Activated naive CD8-positive, alpha-beta T cell (primary cell): Measurements from ENCODE around the gene CDC20B.
A peak's percentile ranks its signal among the peaks of the same experiment; 100 is the strongest.
"Not testable (repeated sequence)": the region's sequence is repeated elsewhere in the genome, so short reads cannot be mapped to it uniquely, and the experiment has no call there.

Source experiments
- H3K27ac Mint-ChIP-seq: one replicate; pipeline ENCODE4 v1.8.0; 2021; ENCODE audit warnings: mixed read lengths
- H3K27me3 Mint-ChIP-seq: one replicate; pipeline ENCODE4 v1.8.0; 2021; ENCODE audit warnings: mixed read lengths
- H3K36me3 Mint-ChIP-seq: one replicate; pipeline ENCODE4 v1.8.0; 2021; ENCODE audit warnings: mixed read lengths
- H3K4me1 Mint-ChIP-seq: one replicate; pipeline ENCODE4 v1.8.0; 2021; ENCODE audit warnings: low read depth, mixed read lengths
- H3K4me3 Mint-ChIP-seq: one replicate; pipeline ENCODE4 v1.8.0; 2021; ENCODE audit warnings: mild to moderate bottlenecking, mixed read lengths
- H3K9me3 Mint-ChIP-seq: one replicate; pipeline ENCODE4 v1.8.0; 2021; ENCODE audit warnings: low read depth, mixed read lengths

CDC20B gene

GRCh38 chr5:55101556-55102276 is 71.3 kb downstream of the CDC20B start:
- peak overlapping the region; percentile 86 for H3K27ac Mint-ChIP-seq
- H3K27me3 Mint-ChIP-seq: no peaks in the 10 kb centered on the region
- H3K4me1 Mint-ChIP-seq: peaks cover 90% of the 10 kb centered on the region
- H3K4me3 Mint-ChIP-seq: peak overlapping the region; percentile 82
- H3K36me3 Mint-ChIP-seq: peaks cover 25% of the 10 kb centered on the region
- H3K9me3 Mint-ChIP-seq: peaks cover 5% of the 10 kb centered on the region

- H3K9me3 Mint-ChIP-seq, H3K27me3 Mint-ChIP-seq: not testable (repeated sequence)
- H3K4me3 Mint-ChIP-seq: peak overlapping the region; percentile 82
- peak overlapping the region; percentile 41 for H3K27ac Mint-ChIP-seq
- peaks cover 92% of the 10 kb centered on the region for H3K4me1 Mint-ChIP-seq
- peaks cover 28% of the 10 kb centered on the region for H3K36me3 Mint-ChIP-seq
Observed at GRCh38 chr5:55101148-55101547, 71.8 kb downstream of the CDC20B start.

- Mint-ChIP-seq H3K9me3 (peaks cover 5% of the 10 kb centered on the region), H3K36me3 (peaks cover 28% of the 10 kb centered on the region), H3K27me3 (no peaks in the 10 kb centered on the region), H3K27ac (peak overlapping the region; percentile 62), H3K4me1 (peaks cover 86% of the 10 kb centered on the region), H3K4me3 (peak overlapping the region; percentile 15)
Observed at GRCh38 chr5:55096861-55097260, 76.1 kb downstream of the CDC20B start.

DNA sequence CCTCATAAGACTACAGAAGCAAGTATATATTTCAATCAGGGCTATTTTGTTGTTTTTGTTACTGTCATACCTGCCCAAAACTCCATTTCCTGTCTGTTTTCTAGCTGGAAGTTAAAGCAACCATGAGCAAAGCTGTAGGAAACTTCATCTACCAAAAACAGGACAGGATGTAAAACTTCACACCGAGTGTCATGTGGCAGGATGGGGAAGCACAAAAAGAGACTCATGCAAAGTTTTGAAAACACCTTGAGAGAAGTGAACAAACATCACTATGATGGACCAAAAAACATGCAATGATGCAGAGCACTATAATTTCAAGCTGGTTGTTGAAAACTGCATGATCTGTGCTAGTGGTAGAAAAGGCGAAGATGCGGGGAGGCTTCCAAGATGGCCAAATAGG is 76.8 kb downstream of the CDC20B start:
- peak overlapping the region; percentile 61 for H3K4me3 Mint-ChIP-seq
- H3K27ac Mint-ChIP-seq: peak overlapping the region; percentile 62
- peaks cover 80% of the 10 kb centered on the region for H3K4me1 Mint-ChIP-seq
- H3K36me3 Mint-ChIP-seq: peaks cover 28% of the 10 kb centered on the region
- peaks cover 5% of the 10 kb centered on the region for H3K9me3 Mint-ChIP-seq
- H3K27me3 Mint-ChIP-seq: no peaks in the 10 kb centered on the region

- not testable (repeated sequence) for H3K4me3 Mint-ChIP-seq, H3K9me3 Mint-ChIP-seq, H3K36me3 Mint-ChIP-seq, H3K27me3 Mint-ChIP-seq, H3K27ac Mint-ChIP-seq
- H3K4me1 Mint-ChIP-seq: peaks cover 36% of the 10 kb centered on the region
Observed at GRCh38 chr5:55091011-55091410, 82.0 kb downstream of the CDC20B start.

- H3K27me3 Mint-ChIP-seq, H3K27ac Mint-ChIP-seq, H3K36me3 Mint-ChIP-seq, H3K4me3 Mint-ChIP-seq, H3K9me3 Mint-ChIP-seq: not testable (repeated sequence)
- peaks cover 23% of the 10 kb centered on the region for H3K4me1 Mint-ChIP-seq
Observed at GRCh38 chr5:55089301-55089700, 83.7 kb downstream of the CDC20B start.

DNA sequence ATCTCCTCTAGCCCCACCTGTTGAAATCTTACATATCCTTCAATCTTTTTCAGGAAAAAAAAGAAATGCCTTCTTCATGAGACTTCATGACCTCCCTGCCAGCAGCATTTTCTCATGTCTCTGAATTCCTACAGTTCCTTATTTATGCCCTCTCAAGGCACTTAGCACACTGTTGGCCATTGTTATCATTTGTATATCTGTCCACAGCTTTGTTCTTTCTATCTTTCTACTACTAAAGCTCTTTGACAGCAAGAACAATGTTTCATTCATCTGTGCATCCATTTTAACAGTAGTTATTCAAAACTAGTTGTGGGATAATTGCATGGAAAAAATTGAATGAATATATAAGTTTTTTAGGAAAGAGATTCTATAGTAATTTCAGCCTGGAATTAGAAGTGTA is 91.4 kb downstream of the CDC20B start:
- H3K27me3 Mint-ChIP-seq: no peaks in the 10 kb centered on the region
- H3K4me3 Mint-ChIP-seq: no peak overlapping the region
- H3K4me1 Mint-ChIP-seq: peaks cover 12% of the 10 kb centered on the region
- no peak overlapping the region for H3K27ac Mint-ChIP-seq
- peaks cover 8% of the 10 kb centered on the region for H3K36me3 Mint-ChIP-seq
- H3K9me3 Mint-ChIP-seq: no peaks in the 10 kb centered on the region

DNA sequence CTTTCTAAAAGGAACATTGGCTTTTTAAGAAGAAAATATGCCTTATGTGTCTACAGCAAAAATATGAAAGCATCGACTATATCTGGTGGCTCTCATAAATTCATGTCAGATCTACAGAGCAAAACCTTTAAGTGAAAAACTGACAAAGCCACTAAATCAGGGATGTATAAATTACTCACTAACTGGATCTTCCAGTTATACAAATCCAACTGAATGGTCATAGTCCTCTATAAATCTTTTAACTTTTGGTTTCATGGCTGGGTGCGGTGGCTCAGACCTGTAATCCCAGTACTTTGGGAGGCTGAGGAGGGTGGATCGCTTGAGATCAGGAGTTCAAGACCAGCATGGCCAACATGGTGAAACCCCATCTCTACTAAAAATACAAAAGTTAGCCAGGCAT is 99.8 kb downstream of the CDC20B start:
- peaks cover 2% of the 10 kb centered on the region for H3K36me3 Mint-ChIP-seq
- peak overlapping the region; percentile 61 for H3K4me3 Mint-ChIP-seq
- peaks cover 47% of the 10 kb centered on the region for H3K4me1 Mint-ChIP-seq
- H3K27ac Mint-ChIP-seq: peak overlapping the region; percentile 78
- H3K27me3 Mint-ChIP-seq: no peaks in the 10 kb centered on the region
- H3K9me3 Mint-ChIP-seq: no peaks in the 10 kb centered on the region

DNA sequence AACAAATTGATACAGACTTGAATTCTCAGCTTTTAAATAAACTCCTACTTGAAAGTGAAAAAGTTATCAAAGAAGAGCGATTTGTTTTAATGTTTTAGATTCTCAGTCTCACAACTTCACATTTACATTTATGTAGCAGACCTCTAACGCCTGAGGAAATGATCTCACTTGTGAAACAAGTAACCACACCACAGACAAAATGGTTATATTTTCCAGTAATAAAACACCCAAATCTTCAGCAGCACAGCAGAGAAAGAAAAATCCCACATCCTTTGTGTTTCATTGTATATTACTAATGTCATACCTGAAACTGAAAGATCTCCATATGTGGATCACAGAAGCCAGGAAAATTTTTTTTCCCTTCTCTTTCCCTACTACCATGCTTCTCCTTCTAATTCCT is 100.3 kb downstream of the CDC20B start:
- Mint-ChIP-seq H3K27me3 (no peaks in the 10 kb centered on the region), H3K9me3 (no peaks in the 10 kb centered on the region), H3K4me1 (peaks cover 47% of the 10 kb centered on the region), H3K36me3 (peaks cover 2% of the 10 kb centered on the region), H3K27ac (peak overlapping the region; percentile 78), H3K4me3 (peak overlapping the region; percentile 61)

DNA sequence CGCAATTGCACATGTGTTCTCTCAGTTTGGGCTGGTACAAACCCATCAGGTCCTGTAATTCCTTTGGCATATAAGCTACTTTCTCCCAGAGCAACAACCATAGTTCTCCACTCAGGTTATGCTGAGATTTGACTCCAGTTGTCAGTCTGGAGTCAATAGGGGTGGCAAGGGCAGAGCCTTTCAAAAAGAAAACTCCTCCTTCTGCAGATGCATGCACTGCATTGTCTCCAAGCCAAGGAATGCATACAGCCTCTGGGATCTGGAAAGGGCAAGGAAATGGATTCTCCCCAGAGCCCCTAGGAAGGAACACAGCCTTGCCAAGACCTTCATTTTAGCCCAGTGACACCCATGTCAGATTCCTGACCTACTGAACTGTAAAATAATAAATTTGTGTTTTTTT is 101.6 kb downstream of the CDC20B start:
- Mint-ChIP-seq H3K9me3 (no peaks in the 10 kb centered on the region), H3K27ac (no peak overlapping the region), H3K4me1 (peaks cover 58% of the 10 kb centered on the region)

DNA sequence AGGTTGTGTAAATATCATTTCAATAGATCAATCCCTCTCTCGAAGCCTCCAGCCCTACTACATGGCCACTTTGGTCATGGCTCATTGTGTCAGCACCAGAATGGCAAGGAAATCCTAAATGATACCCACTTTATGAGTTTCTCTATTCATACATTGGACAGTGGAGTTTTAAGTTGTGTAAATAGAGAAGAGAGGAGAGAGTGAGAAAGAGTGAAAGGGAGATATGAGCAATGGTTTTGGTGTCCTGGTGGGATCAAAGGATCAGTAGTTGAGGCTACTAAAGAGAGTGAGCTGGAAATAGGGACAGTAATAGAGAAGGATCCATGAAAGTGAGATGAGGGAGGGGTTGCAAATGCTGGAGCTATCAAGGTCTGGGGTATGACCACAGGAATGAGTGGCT is 102.0 kb downstream of the CDC20B start:
- peaks cover 62% of the 10 kb centered on the region for H3K4me1 Mint-ChIP-seq

More for the DNA sequence above, 101.6 kb downstream of the CDC20B start:
- Mint-ChIP-seq H3K36me3 (peaks cover 2% of the 10 kb centered on the region), H3K27me3 (no peaks in the 10 kb centered on the region), H3K4me3 (no peak overlapping the region)

GRCh38 chr5:55066277-55066676 is 106.7 kb downstream of the CDC20B start:
- Mint-ChIP-seq H3K27ac (no peak overlapping the region), H3K9me3 (no peaks in the 10 kb centered on the region), H3K4me3 (no peak overlapping the region), H3K4me1 (peaks cover 64% of the 10 kb centered on the region), H3K36me3 (peaks cover 2% of the 10 kb centered on the region), H3K27me3 (no peaks in the 10 kb centered on the region)

More for the DNA sequence above, 102.0 kb downstream of the CDC20B start:
- Mint-ChIP-seq H3K27me3 (no peaks in the 10 kb centered on the region), H3K9me3 (no peaks in the 10 kb centered on the region), H3K27ac (no peak overlapping the region), H3K36me3 (peaks cover 2% of the 10 kb centered on the region), H3K4me3 (peak overlapping the region; percentile 14)

DNA sequence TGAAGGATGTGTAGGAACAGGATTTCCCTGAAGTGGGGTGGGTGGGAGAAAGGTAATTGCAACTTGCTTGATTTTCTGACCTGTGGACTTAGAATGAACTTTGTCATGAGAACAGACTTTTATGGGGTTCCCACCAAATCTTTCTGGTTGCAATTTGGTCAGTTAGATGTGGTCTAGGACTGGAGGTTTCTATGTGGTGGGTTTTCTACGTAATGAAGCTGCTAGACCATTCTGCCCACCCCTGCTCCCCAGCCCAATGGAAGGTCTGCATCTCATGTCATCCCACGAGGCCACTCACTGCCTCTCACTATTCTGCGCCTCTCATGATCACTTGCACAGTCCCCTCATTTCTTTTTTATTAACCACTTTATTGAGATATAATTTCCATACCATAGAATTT is 108.5 kb downstream of the CDC20B start:
- Mint-ChIP-seq H3K27ac (no peak overlapping the region), H3K4me3 (no peak overlapping the region), H3K36me3 (no peaks in the 10 kb centered on the region), H3K4me1 (peaks cover 62% of the 10 kb centered on the region), H3K27me3 (no peaks in the 10 kb centered on the region), H3K9me3 (peaks cover 5% of the 10 kb centered on the region)

GRCh38 chr5:55063899-55064298 is 109.1 kb downstream of the CDC20B start:
- no peak overlapping the region for H3K4me3 Mint-ChIP-seq
- peaks cover 5% of the 10 kb centered on the region for H3K9me3 Mint-ChIP-seq
- H3K27me3 Mint-ChIP-seq: no peaks in the 10 kb centered on the region
- H3K4me1 Mint-ChIP-seq: peaks cover 62% of the 10 kb centered on the region
- no peak overlapping the region for H3K27ac Mint-ChIP-seq
- H3K36me3 Mint-ChIP-seq: no peaks in the 10 kb centered on the region

DNA sequence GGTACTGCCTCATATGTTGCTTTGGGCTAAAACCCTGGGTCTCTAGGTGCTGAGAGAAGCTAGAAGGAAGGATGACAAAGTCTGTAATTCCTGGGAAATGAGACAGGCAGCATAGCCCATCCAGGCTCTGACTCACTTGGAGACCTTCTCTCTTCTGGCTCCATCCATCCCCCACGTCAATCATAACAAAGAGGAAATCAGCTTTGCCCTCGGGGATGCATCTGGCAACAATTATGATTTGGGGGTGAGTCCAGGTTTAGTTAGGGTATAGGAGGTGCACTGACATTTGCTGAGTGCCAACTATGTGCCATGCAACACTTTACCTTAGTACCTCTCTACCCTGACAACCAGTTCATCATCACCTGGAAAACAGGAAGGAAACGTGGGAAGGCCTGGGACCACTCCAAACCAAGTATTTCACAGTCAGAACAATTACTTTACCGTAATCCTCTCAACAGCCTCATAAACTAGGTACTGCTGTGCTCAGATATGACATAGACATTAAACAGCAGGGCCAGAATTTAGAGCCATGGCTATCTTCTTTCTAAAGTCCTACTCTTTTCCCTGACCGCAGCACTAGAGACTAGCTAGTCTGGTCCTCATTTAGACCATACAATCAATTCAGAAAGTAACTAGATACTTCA is 109.6 kb downstream of the CDC20B start:
- Mint-ChIP-seq H3K9me3 (peaks cover 5% of the 10 kb centered on the region), H3K27me3 (no peaks in the 10 kb centered on the region), H3K36me3 (no peaks in the 10 kb centered on the region), H3K4me1 (peaks cover 62% of the 10 kb centered on the region), H3K27ac (no peak overlapping the region), H3K4me3 (no peak overlapping the region)
